HCT116 (cell line): ENCODE results near the gene GSTA1. TPM values are rescaled to one million over a fixed set of nuclear protein-coding genes. Genes with fewer than 3 reads are reported as not detected.
"Not testable (repeated sequence)": the region's sequence is repeated elsewhere in the genome, so short reads cannot be mapped to it uniquely, and the experiment has no call there.

ENCODE experiments used
- ATAC-seq: fragments of 200-7000 bp; cut with Tn5 transposase; 2 replicates; pipeline ENCODE4 v1.9.1; 2020; ENCODE audit warnings: mild to moderate bottlenecking, moderate library complexity
- BruUV-seq: library from RNA; stranded (reverse); fragments of 400-500 nt; replicated peaks from 2 replicates; lab custom pipeline; 2021; lab: Mats Ljungman, UMichigan
- CTCF ChIA-PET: fragments of 300-600 bp; sonication (Branson Sonifier 250); formaldehyde crosslinking; loops from one replicate; lab custom pipeline; 2021; ENCODE audit warnings: antibody characterized with exemption; lab: Charles Lee
- POLR2A ChIA-PET: fragments of 300-600, 350-600 bp; sonication (Branson Sonifier 250); formaldehyde crosslinking; loops from one replicate; lab custom pipeline; 2021; ENCODE audit warnings: antibody characterized with exemption; lab: Charles Lee
- RAD21 ChIA-PET, 2 experiments: fragments of 300-600 bp; sonication (Branson Sonifier 250); formaldehyde crosslinking; loops; one replicate each; lab custom pipeline; 2023; ENCODE audit warnings: low total read pairs in 2 of 2; ENCODE audit not compliant: uncharacterized antibody in 2 of 2, unreplicated experiment in 2 of 2, low non-redundant PET in 1 of 2; lab: Charles Lee
- DNase-seq: peaks from one replicate; pipeline ENCODE4 v3.0.0-alpha.2; 2010; ENCODE audit warnings: low read depth, low spot score
- H2AFZ ChIP-seq: fragments of 200-600 bp; shearing (Covaris generic), sonication (generic); 2 replicates; pipeline ENCODE4 v1.6.1; 2017; ENCODE audit warnings: low read depth, mixed run types, mixed read lengths, antibody characterized with exemption, low read length; ENCODE audit not compliant: poor library complexity, severe bottlenecking
- H3K27ac ChIP-seq: 2 replicates; pipeline ENCODE4 v1.5.1; 2012; ENCODE audit warnings: low read depth, low read length
- H3K27me3 ChIP-seq: fragments of 200-600 bp; sonication (generic); 2 replicates; pipeline ENCODE4 v1.6.1; 2016; ENCODE audit warnings: mixed run types, low read length, mixed read lengths; ENCODE audit not compliant: insufficient read depth
- H3K36me3 ChIP-seq, 2 experiments: fragments of 200-500 bp in 1 of 2; fragments of 200-600 bp in 1 of 2; sonication (Bioruptor generic) in 1 of 2; sonication (generic) in 1 of 2; 2 replicates each; pipeline versions ENCODE4 v1.5.1 to v1.6.1; 2014 to 2016; ENCODE audit warnings: low read length in 2 of 2, inconsistent platforms in 1 of 2, mixed read lengths in 1 of 2, mixed run types in 1 of 2; ENCODE audit not compliant: insufficient read depth in 2 of 2, control insufficient read depth in 1 of 2
- H3K4me1 ChIP-seq, 2 experiments: fragments of 200-600 bp in 1 of 2; sonication (generic) in 1 of 2; 2 replicates each; pipeline versions ENCODE4 v1.5.1 to v1.6.1; 2012 to 2017; ENCODE audit warnings: low read length in 2 of 2, inconsistent platforms in 1 of 2, mild to moderate bottlenecking in 1 of 2, mixed read lengths in 1 of 2, mixed run types in 1 of 2, moderate library complexity in 1 of 2; ENCODE audit not compliant: insufficient read depth in 2 of 2, control insufficient read depth in 1 of 2
- H3K4me2 ChIP-seq: fragments of 200-600 bp; sonication (generic); 2 replicates; pipeline ENCODE4 v1.6.1; 2017; ENCODE audit warnings: mixed run types, low read length, mixed read lengths
- H3K4me3 ChIP-seq, 2 experiments: fragments of 200-600 bp in 1 of 2; sonication (generic) in 1 of 2; replicated peaks in 1 of 2; 2 replicates each; pipeline ENCODE4 v1.5.1; 2011 to 2016; ENCODE audit warnings: low read length in 2 of 2, control low read depth in 1 of 2, low read depth in 1 of 2, mild to moderate bottlenecking in 1 of 2, mixed read lengths in 1 of 2, mixed run types in 1 of 2
- H3K79me2 ChIP-seq: fragments of 200-600 bp; sonication (generic); 2 replicates; pipeline ENCODE4 v1.6.1; 2017; ENCODE audit warnings: mild to moderate bottlenecking, mixed run types, low read length, moderate library complexity, mixed read lengths; ENCODE audit not compliant: insufficient read depth
- H3K9ac ChIP-seq: fragments of 200-600 bp; sonication (generic); 2 replicates; pipeline ENCODE4 v1.6.1; 2016; ENCODE audit warnings: low read length, mixed read lengths
- H3K9me2 ChIP-seq: fragments of 200-600 bp; sonication (generic), shearing (Covaris generic); 2 replicates; pipeline ENCODE4 v1.6.1; 2017; ENCODE audit warnings: mixed run types, mild to moderate bottlenecking, moderate library complexity; ENCODE audit not compliant: insufficient read depth
- H3K9me3 ChIP-seq, 2 experiments: fragments of 200-500 bp in 1 of 2; fragments of 200-600 bp in 1 of 2; sonication (Bioruptor generic) in 1 of 2; sonication (generic) in 1 of 2; 2 replicates each; pipeline ENCODE4 v1.6.1; 2014 to 2017; ENCODE audit warnings: low read length in 2 of 2, mixed read lengths in 2 of 2, inconsistent platforms in 1 of 2, low read depth in 1 of 2, mild to moderate bottlenecking in 1 of 2, mixed run types in 1 of 2, moderate library complexity in 1 of 2; ENCODE audit not compliant: control insufficient read depth in 1 of 2, insufficient read depth in 1 of 2
- H4K20me1 ChIP-seq: fragments of 200-600 bp; sonication (generic), shearing (Covaris generic); 2 replicates; pipeline ENCODE4 v1.6.1; 2017; ENCODE audit warnings: mixed run types, mild to moderate bottlenecking, moderate library complexity; ENCODE audit not compliant: insufficient read depth
- CEBPB ChIP-seq: IDR thresholded peaks from 2 replicates; pipeline ENCODE4 v1.6.1; 2012; ENCODE audit warnings: low read depth
- EGR1 ChIP-seq: IDR thresholded peaks from 2 replicates; pipeline ENCODE4 v1.6.1; 2012; ENCODE audit warnings: low read depth
- ELF1 ChIP-seq: IDR thresholded peaks from 2 replicates; pipeline ENCODE4 v1.6.1; 2012; ENCODE audit warnings: low read depth, borderline replicate concordance
- EZH2phosphoT487 ChIP-seq: fragments of 200-600 bp; IDR thresholded peaks from 2 replicates; pipeline ENCODE4 v1.6.1; 2018; ENCODE audit warnings: antibody characterized with exemption, borderline replicate concordance
- FOSL1 ChIP-seq: IDR thresholded peaks from 2 replicates; pipeline ENCODE4 v1.6.1; 2012; ENCODE audit warnings: low read depth
- JUND ChIP-seq: IDR thresholded peaks from 2 replicates; pipeline ENCODE4 v1.6.1; 2012
- POLR2AphosphoS5 ChIP-seq: IDR thresholded peaks from 2 replicates; pipeline ENCODE4 v1.6.1; 2011; ENCODE audit warnings: mild to moderate bottlenecking, low read depth, low read length, moderate library complexity
- SIN3A ChIP-seq: IDR thresholded peaks from 2 replicates; pipeline ENCODE4 v1.6.1; 2012; ENCODE audit warnings: low read depth
- SP1 ChIP-seq: IDR thresholded peaks from 2 replicates; pipeline ENCODE4 v1.6.1; 2012; ENCODE audit warnings: low read depth
- SRF ChIP-seq: IDR thresholded peaks from 2 replicates; pipeline ENCODE4 v1.6.1; 2012; ENCODE audit warnings: low read depth
- YY1 ChIP-seq: IDR thresholded peaks from 2 replicates; pipeline ENCODE4 v1.6.1; 2011; ENCODE audit warnings: low read length, low read depth, moderate library complexity, mild to moderate bottlenecking; ENCODE audit not compliant: insufficient replicate concordance; ENCODE audit errors: extremely low read depth
- ZFX ChIP-seq: fragments of 450-650 bp; IDR thresholded peaks from 2 replicates; pipeline ENCODE4 v1.6.1; 2017
- ZNF274 ChIP-seq: fragments of 200-500 bp; sonication (Bioruptor generic); IDR thresholded peaks from 2 replicates; pipeline ENCODE4 v1.6.1; 2014; ENCODE audit warnings: mild to moderate bottlenecking, low read depth, low read length, inconsistent platforms
- intact Hi-C: fragments of 100-400 bp; cut with micrococcal nuclease; formaldehyde crosslinking; loops from 2 replicates; pipeline ENCODE4 v1.10.0; 2022
- total RNA-seq: library from RNA; stranded (reverse); gene quantifications from one replicate; pipeline ENCODE4 v1.2.1, GENCODE V29; 2021; ENCODE audit not compliant: unreplicated experiment
- TF ChIP-seq, protein P1 (sequence below): IDR thresholded peaks from 2 replicates; pipeline ENCODE4 v1.6.1; 2011; ENCODE audit warnings: mild to moderate bottlenecking, low read length, moderate library complexity; ENCODE audit not compliant: insufficient replicate concordance; ENCODE audit errors: extremely low read depth
- TF ChIP-seq, protein P2 (sequence below): IDR thresholded peaks from 2 replicates; pipeline ENCODE4 v1.6.1; 2012
- TF ChIP-seq, protein P3 (sequence below), 3 experiments: fragments of 200-600 bp in 1 of 3; sonication (generic) in 1 of 3; IDR thresholded peaks in 2 of 3; conservative IDR thresholded peaks in 1 of 3; 2 replicates each; pipeline ENCODE4 v1.5.1; 2012 to 2017; ENCODE audit warnings: low read depth in 2 of 3, low read length in 2 of 3, antibody characterized with exemption in 1 of 3, borderline replicate concordance in 1 of 3, control low read depth in 1 of 3, mild to moderate bottlenecking in 1 of 3, mixed read lengths in 1 of 3, mixed run types in 1 of 3, moderate library complexity in 1 of 3; ENCODE audit not compliant: insufficient read depth in 1 of 3

Gene GSTA1
- total RNA-seq, 1 experiment from 2014 or later: 0.57 TPM

DNA sequence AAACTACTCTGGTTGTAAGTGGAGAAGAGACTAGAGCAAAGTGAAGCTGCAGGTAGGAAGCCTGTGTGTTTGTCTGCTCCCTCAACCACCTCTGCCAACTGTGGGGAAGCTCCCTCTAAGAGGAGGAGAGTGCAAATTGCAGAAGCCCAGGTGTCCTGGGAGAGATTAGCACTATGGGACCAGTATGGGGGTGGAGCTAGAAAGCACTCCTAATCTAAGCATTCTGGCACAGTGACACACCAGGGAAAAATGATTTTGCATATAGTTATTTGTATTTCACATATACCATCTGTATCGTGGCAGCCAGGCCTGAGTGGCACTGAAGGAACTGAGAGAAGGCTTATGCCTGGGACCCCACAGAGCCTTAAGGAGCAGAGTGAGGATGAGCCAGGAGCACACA lies 12.8 kb downstream of the GSTA1 start (continued):
- TF ChIP-seq, protein P1, sequence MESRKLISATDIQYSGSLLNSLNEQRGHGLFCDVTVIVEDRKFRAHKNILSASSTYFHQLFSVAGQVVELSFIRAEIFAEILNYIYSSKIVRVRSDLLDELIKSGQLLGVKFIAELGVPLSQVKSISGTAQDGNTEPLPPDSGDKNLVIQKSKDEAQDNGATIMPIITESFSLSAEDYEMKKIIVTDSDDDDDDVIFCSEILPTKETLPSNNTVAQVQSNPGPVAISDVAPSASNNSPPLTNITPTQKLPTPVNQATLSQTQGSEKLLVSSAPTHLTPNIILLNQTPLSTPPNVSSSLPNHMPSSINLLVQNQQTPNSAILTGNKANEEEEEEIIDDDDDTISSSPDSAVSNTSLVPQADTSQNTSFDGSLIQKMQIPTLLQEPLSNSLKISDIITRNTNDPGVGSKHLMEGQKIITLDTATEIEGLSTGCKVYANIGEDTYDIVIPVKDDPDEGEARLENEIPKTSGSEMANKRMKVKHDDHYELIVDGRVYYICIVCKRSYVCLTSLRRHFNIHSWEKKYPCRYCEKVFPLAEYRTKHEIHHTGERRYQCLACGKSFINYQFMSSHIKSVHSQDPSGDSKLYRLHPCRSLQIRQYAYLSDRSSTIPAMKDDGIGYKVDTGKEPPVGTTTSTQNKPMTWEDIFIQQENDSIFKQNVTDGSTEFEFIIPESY: no peak
- TF ChIP-seq, protein P2, sequence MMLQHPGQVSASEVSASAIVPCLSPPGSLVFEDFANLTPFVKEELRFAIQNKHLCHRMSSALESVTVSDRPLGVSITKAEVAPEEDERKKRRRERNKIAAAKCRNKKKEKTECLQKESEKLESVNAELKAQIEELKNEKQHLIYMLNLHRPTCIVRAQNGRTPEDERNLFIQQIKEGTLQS: no peak
- TF ChIP-seq SRF (no peak), FOSL1 (no peak), ZFX (no peak), POLR2AphosphoS5 (no peak)

DNA sequence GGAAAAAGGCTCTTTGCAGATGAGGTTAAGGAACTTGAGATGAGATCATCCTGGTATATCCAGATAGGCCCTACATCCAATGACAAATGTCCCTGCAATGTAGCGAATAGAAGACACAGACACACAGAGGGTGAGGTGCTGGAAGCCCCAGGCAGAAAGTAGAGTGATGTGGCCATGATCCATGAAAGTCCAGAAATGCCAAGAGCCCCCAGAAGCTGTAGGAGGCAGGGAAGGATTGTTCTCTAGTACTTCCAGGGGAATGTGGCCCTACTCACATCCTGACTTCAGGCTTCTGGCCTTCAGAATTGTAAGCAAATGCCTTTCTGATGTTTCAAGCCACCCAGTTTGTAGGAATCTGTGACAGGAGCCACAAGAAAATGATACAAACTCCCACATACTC lies 14.0 kb downstream of the GSTA1 start:
- intact Hi-C loops, CTCF ChIA-PET, H3K79me2 ChIP-seq, DNase-seq, H3K36me3 ChIP-seq, H3K9me2 ChIP-seq, RAD21 ChIA-PET, H2AFZ ChIP-seq, ATAC-seq, H4K20me1 ChIP-seq, H3K27me3 ChIP-seq, H3K9me3 ChIP-seq, H3K4me3 ChIP-seq, H3K4me2 ChIP-seq, H3K4me1 ChIP-seq, H3K9ac ChIP-seq, H3K27ac ChIP-seq, BruUV-seq: not testable (repeated sequence)
- POLR2A ChIA-PET: interaction anchor here (0.7 kb wide), 1 partner anchor 767 kb away, joined by 3 read pairs; no protein-coding TSS in a partner anchor

DNA sequence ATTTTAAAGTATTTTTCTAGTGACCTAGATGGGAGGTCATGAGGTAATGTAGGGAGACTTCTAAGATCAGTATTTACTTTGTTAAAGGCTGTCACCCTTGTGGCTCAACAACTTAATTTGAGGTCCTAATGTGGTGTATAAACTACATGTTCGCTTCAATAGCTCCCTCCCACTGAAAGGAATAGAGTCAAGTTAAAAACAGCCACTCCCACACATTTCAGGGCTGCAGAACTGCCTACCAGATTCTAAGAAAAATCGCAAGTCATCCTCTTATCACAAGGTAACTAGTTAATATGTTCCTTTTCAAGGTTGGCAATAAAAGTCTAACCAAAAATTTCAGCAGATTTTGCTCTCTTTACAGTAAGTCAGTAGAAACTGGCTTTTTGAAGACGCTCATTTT lies 15.1 kb downstream of the GSTA1 start:
- ATAC-seq (no peak), DNase-seq (no peak)
- Histone ChIP-seq H3K4me1 (no peaks in the 10 kb centered on the region), H3K9me3 (no peaks in the 10 kb centered on the region), H4K20me1 (no peaks in the 10 kb centered on the region), H2AFZ (no peak overlapping the region), H3K9ac (no peak overlapping the region), H3K4me2 (no peak overlapping the region), H3K27me3 (no peaks in the 10 kb centered on the region), H3K27ac (no peak overlapping the region), H3K9me2 (no peaks in the 10 kb centered on the region), H3K4me3 (no peak overlapping the region), H3K79me2 (no peaks in the 10 kb centered on the region), H3K36me3 (no peaks in the 10 kb centered on the region)
- CTCF ChIA-PET: no interaction called here
- TF ChIP-seq, protein P3, sequence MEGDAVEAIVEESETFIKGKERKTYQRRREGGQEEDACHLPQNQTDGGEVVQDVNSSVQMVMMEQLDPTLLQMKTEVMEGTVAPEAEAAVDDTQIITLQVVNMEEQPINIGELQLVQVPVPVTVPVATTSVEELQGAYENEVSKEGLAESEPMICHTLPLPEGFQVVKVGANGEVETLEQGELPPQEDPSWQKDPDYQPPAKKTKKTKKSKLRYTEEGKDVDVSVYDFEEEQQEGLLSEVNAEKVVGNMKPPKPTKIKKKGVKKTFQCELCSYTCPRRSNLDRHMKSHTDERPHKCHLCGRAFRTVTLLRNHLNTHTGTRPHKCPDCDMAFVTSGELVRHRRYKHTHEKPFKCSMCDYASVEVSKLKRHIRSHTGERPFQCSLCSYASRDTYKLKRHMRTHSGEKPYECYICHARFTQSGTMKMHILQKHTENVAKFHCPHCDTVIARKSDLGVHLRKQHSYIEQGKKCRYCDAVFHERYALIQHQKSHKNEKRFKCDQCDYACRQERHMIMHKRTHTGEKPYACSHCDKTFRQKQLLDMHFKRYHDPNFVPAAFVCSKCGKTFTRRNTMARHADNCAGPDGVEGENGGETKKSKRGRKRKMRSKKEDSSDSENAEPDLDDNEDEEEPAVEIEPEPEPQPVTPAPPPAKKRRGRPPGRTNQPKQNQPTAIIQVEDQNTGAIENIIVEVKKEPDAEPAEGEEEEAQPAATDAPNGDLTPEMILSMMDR (IDR thresholded peaks at IDR 0.05 in 2 of 3, conservative IDR thresholded peaks at IDR 0.05 in 1 of 3; ENCODE audit: borderline replicate concordance in 1 of 3, insufficient read depth in 1 of 3, low read depth in 2 of 3, low read length in 2 of 3): no peak
- TF ChIP-seq CEBPB: no peak
- no peak for TF ChIP-seq JUND
- TF ChIP-seq EGR1: no peak
- no peak for TF ChIP-seq EZH2phosphoT487
- no peak for TF ChIP-seq SIN3A
- TF ChIP-seq SP1: no peak
- TF ChIP-seq ELF1: no peak
- TF ChIP-seq YY1: no peak
- TF ChIP-seq ZNF274: no peak
- TF ChIP-seq, protein P2: no peak
- POLR2A ChIA-PET: no interaction called here
- RAD21 ChIA-PET: no interaction called here
- intact Hi-C loops: no loop called here
- BruUV-seq: no TSS peak
